HG02610 (cell line): ENCODE results near the gene ASB5.
A peak's percentile ranks its signal among the peaks of the same experiment; 100 is the strongest.
"Not testable (repeated sequence)": the region's sequence is repeated elsewhere in the genome, so short reads cannot be mapped to it uniquely, and the experiment has no call there.

Experiments used
- ATAC-seq: cut with Tn5 transposase; IDR thresholded peaks from one replicate; pipeline ENCODE4 v1.9.1; 2021; ENCODE audit warnings: mild to moderate bottlenecking, moderate library complexity; ENCODE audit not compliant: unreplicated experiment

Gene ASB5

GRCh38 chr4:176226736-176227135 is 42.3 kb downstream of the ASB5 start:
- no peak for ATAC-seq

DNA sequence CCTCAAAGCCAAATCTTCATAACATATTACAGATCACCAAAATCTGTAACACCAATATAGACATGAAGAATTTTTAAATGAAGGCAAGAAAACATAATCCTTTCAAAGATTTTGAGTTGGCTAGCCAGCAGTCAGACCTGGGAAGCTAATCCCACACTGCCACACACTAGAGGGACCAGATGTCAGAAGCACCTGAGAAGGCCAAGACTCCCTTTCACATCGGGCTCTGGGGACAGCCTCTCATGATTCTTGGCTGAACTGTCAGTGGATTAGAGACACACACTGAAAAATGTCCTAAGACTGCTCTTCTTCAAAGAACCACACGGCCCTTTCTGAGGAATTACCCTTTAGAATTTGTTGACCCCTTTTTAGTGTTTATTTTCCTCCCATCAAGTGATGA is 45.5 kb downstream of the ASB5 start:
- no peak for ATAC-seq

GRCh38 chr4:176222149-176222548 is 46.9 kb downstream of the ASB5 start:
- ATAC-seq, result no peak

- ATAC-seq, result no peak
Observed at GRCh38 chr4:176217510-176217909, 51.5 kb downstream of the ASB5 start.

- ATAC-seq, result not testable (repeated sequence)
Observed at GRCh38 chr4:176212351-176212750, 56.7 kb downstream of the ASB5 start.

GRCh38 chr4:176210579-176211296 is 58.3 kb downstream of the ASB5 start:
- ATAC-seq, result no peak

GRCh38 chr4:176210101-176210500 is 58.9 kb downstream of the ASB5 start:
- no peak for ATAC-seq

- ATAC-seq, result no peak
Observed at GRCh38 chr4:176209535-176209934, 59.5 kb downstream of the ASB5 start.

GRCh38 chr4:176207839-176208238 is 61.2 kb downstream of the ASB5 start:
- no peak for ATAC-seq

- ATAC-seq, result no peak
Observed at GRCh38 chr4:176205299-176205698, 63.7 kb downstream of the ASB5 start.

- no peak for ATAC-seq
Observed at GRCh38 chr4:176198316-176198903, 70.6 kb downstream of the ASB5 start.

- ATAC-seq, result peak; percentile 99
Observed at GRCh38 chr4:176195184-176195978, 73.6 kb downstream of the ASB5 start, which contains the start of gene SPATA4. TSS of gene SPATA4 (minus strand) at chr4:176195585. CDS start at chr4:176195562, 23 bp downstream.

GRCh38 chr4:176193938-176194337 is 75.1 kb downstream of the ASB5 start:
- no peak for ATAC-seq

DNA sequence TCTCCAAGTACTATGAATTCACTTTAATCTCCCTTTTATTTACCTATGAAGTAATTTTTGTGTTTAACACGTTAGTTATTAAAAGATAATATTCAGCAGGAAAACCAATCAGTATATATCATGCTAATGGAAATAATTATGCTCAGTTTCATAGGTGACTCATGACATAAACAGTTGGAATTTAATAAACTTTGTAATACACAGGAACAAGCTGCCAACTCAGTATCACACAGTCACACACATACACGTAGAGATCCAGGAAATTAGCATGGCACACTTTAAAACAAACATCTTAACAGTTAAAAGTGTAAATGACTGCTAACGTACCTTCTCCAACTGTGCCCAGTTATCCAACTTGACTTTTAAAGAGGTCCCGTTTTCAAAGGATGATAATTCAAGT is 75.9 kb downstream of the ASB5 start:
- no peak for ATAC-seq

DNA sequence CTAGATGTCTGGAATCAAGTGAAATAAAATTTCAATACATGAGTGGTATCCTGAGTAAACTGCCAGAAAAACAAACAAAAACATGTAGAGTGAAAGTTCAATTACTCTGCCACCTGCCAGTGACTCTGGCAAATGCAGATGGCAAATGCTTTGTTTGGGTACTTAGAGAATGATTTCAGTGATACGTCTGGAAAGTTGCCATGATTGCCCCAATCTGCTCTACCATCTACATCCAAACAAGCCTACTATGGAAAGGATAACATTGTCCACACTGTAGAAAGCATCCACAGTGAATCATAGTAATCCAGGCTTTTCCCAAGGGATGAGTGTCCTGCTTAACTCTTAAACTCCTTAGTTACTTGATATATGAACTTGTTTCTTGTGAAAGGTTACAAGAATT is 77.0 kb downstream of the ASB5 start:
- no peak for ATAC-seq

DNA sequence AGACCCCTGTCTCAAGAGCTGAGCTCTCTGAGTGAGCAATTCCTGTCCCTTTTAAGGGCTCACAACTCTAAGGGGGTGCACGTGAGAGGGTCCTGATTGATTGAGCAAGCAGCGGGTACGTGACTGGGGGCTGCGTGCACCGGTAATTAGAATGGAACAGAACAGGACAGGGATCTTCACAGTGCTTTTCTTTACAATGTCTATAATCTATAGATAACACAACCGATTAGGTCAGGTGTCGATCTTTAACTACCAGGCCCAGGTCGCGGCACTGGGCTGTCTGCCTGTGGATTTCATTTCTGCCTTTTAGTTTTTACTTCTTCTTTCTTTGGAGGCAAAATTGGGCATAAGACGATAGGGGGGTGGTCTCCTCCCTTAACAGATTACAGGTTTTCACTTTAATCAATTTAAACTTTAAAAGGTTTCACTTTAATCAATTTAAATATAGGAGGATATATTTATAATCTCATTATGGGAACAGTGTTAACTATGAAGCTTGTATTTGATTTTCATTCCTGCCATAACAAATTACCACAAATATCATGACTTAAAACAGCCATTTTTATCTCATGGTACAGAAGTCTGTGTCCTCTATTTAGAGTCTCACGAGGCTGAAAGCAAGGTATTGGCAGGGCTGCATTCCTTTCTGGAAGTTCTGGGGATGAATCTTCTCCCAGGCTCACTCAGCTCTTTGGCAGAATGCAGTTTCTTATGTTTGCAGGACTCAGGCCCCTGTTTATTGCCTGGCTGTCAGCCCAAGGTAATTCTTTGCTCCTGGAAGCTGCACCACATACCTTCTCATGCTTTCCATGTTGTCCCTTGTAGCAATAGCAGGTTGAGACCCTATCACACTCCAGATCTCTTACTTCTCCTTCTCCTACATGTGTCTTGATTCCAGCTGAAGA is 78.9 kb downstream of the ASB5 start:
- no peak for ATAC-seq

GRCh38 chr4:176188654-176189053 is 80.4 kb downstream of the ASB5 start:
- ATAC-seq, result no peak

DNA sequence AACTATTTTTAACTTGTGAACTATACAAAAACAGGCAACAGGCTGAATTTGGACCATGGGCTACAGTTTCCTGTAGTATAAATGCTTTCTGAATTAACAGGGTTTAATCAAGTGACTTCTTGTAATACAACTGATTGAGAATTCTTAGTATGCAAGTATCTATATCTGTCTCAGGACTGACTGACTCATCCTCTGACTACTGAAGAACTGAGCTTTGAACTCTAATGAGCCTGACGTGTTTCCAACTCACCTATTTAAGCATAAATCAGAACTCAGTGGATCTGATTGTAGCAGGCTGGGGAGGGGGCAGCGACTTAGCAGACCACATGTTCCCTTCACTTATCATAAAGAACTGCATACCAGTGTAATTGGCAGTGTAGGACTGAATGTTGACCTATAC is 81.4 kb downstream of the ASB5 start:
- ATAC-seq, result no peak

DNA sequence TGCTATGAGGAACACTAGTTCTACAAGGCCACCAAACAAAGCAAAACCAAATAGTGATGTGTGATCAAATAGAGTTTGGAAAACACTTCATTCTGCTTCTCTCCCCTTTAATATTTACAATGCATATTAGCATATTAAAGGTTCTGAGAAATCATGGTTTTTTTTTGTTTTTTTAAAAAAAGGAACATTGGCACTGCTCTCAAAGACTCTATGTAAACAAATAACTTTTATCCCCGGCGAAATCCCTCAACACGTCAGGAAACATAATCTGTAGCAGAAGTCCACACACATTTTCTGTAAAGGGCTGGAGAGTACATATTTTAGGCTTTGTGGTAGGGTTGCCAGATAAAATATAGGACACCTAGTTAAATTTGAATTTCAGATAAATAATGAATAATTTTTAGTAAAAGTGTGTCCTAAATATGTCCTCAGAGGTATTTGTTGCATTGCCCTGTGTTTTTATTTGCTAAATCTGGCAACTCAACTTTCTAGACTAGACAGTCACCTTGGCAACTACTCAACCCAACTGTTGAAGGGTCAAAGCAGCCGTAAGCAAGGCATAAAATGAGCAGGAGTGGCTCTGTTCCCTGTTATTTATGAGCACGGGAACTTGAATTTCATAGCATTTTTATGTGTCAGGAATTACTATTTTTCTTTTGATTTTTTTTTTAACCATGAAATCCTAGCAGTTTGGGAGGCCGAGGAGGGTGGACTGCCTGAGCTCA is 82.2 kb downstream of the ASB5 start:
- no peak for ATAC-seq

DNA sequence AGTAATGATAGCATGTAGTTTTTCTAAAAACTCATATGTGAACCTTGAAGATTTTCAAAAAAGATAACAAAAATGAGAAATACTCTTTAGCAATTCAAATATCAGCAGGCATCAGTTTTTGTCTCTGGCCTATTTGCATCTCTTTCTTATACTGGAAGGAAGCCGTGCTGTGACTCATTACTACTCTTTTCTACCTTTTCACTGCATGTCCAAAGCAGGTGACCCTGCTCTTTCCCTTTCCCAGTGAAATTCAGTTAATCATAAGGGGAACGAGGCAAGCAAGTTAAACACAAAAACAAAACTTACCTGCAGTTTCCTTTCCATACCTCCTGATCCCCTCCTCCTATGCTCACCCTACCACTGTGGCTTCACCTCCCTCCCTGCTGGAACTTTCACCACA is 83.0 kb downstream of the ASB5 start:
- ATAC-seq, result peak; percentile 57
